Sigmoid colon (tissue), 7 donors: ENCODE results near the gene RETREG1. TPM values are rescaled to one million over a fixed set of nuclear protein-coding genes. Genes with fewer than 3 reads are reported as not detected.
A peak's percentile ranks its signal among the peaks of the same experiment; 100 is the strongest.
"Not testable (repeated sequence)": the region's sequence is repeated elsewhere in the genome, so short reads cannot be mapped to it uniquely, and the experiment has no call there.

Experiments
- DNase-seq: peaks from one replicate; pipeline ENCODE4 v3.0.0-alpha.2; 2019
- H3K27ac ChIP-seq, 4 donors: fragments of 200-600 bp; sonication (generic); one replicate each; pipeline ENCODE4 v1.5.1; 2016 to 2019; ENCODE audit warnings: mild to moderate bottlenecking in 1 of 4
- H3K27me3 ChIP-seq, 3 donors: fragments of 200-600 bp; sonication (generic); one replicate each; pipeline ENCODE4 v1.5.1; 2019; ENCODE audit warnings: mild to moderate bottlenecking in 1 of 3
- H3K36me3 ChIP-seq, 4 donors: fragments of 200-600 bp; sonication (generic); one replicate each; pipeline ENCODE4 v1.5.1; 2016 to 2019
- H3K4me1 ChIP-seq, 4 donors: fragments of 200-600 bp; sonication (generic); one replicate each; pipeline ENCODE4 v1.5.1; 2017 to 2019
- H3K4me3 ChIP-seq, 4 donors: fragments of 200-600 bp; sonication (generic); one replicate each; pipeline ENCODE4 v1.5.1; 2017 to 2019; ENCODE audit warnings: mild to moderate bottlenecking in 2 of 4, moderate library complexity in 1 of 4
- H3K9me3 ChIP-seq, 4 donors: fragments of 200-600 bp in 3 of 4; sonication (generic) in 3 of 4; one replicate each; pipeline versions ENCODE4 v1.5.1 to v1.6.1; 2013 to 2019
- CTCF ChIP-seq, 4 experiments: fragments of 450-650 bp in 3 of 4; fragments of 200-600 bp in 1 of 4; IDR thresholded peaks; one replicate each; pipeline ENCODE4 v1.5.1; 2016 to 2019; ENCODE audit warnings: antibody characterized with exemption in 4 of 4, mild to moderate bottlenecking in 3 of 4, moderate library complexity in 2 of 4
- EP300 ChIP-seq, 4 donors: sonication (generic); formaldehyde crosslinking; IDR thresholded peaks; one replicate each; pipeline ENCODE4 v1.6.1; 2017; ENCODE audit warnings: antibody characterized with exemption in 4 of 4
- POLR2A ChIP-seq, 2 donors: fragments of 450-650 bp; IDR thresholded peaks; one replicate each; pipeline ENCODE4 v1.6.1; 2016; ENCODE audit warnings: antibody characterized with exemption in 2 of 2, mild to moderate bottlenecking in 2 of 2, moderate library complexity in 2 of 2
- POLR2AphosphoS5 ChIP-seq, 4 donors: sonication (generic); formaldehyde crosslinking; IDR thresholded peaks; one replicate each; pipeline ENCODE4 v1.6.1; 2017; ENCODE audit warnings: antibody characterized with exemption in 4 of 4
- WGBS, 2 donors: extraction: QIAGEN DNeasy Blood & Tissue Kit; methylation state at CpG; one replicate each; pipeline ENCODE4 v1.1.7; 2013; 5-methylcytosine and 5-hydroxymethylcytosine counted together
- intact Hi-C: fragments of 100-400 bp; cut with DNase I; formaldehyde crosslinking; loops from one replicate; pipeline ENCODE4 v1.15.1; 2023
- polyA plus RNA-seq, 3 donors: library from polyadenylated mRNA; stranded (reverse); fragments of 200-250 nt; gene quantifications; one replicate each; pipeline ENCODE4 v1.2.3, GENCODE V29; 2013
- total RNA-seq, 4 donors: library from RNA; depleted of rRNA; stranded (reverse); fragments of >200 nt; gene quantifications; one replicate each; pipeline ENCODE4 v1.1.0, GENCODE V29; 2016
- donor health status: healthy with polysubstance abuse.
- donor health status: Bipolar disorder and iron deficiency.
- donor health status: healthy.

Gene RETREG1
- total and polyA plus RNA-seq, 7 donors: 10.8 to 21.2 (median 14.6) TPM

DNA sequence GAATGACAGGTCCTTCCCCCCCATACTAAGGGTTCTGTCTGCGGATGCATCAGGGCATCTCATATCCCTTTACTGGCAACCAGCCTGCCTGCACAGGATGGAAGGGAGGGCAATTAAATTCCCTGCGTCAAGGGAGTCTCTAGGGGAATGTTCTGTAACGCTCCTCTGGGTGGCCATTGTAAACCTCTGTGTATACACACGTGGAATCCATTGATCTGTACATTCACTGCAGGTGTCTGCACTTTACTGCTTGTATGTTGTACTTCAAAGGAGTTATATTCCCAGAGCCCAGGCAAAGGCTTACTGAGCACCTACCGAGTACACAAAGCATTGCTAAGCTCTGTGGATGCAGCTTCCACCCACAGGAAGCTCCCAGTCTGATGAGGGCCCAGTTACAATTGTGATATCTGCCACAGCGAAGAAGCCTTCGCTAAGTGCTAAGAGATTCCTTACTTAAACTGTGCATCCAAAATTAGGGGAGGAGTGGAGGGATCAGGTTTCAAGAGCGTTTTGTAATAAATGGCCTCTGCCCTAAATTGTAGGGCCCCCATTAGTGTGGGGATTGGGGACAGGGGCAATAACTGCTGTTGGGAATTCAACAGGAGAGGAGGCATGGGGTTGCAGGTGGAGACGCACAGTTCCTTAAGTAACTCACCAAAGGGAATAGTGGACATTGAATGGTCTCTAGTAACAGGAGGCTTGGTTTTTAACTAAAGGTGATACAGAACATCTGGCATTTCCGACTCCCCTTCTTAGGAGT, 1.5 kb upstream of the RETREG1 start:
- Histone ChIP-seq H3K4me1 (peaks cover 0 to 15% (median 7%) of the 10 kb centered on the region in 4 donors), H3K9me3 (no peaks in the 10 kb centered on the region), H3K27me3 (no peaks in the 10 kb centered on the region), H3K4me3 (no peak overlapping the region), H3K36me3 (no peaks in the 10 kb centered on the region), H3K27ac (peak overlapping the region in 1 of 4 donors; percentile 69)
- DNase-seq: no peak
- intact Hi-C loops: loop anchor here (5.0 kb wide), 1 partner anchor 41 kb away; no protein-coding TSS in a partner anchor
- no peak for TF ChIP-seq POLR2A (IDR thresholded peaks at IDR 0.05)
- no peak for TF ChIP-seq POLR2AphosphoS5 (IDR thresholded peaks at IDR 0.05)
- no peak for TF ChIP-seq EP300 (IDR thresholded peaks at IDR 0.05)
- no peak for TF ChIP-seq CTCF (IDR thresholded peaks at IDR 0.05)
- 57 to 68% methylated on average over 10 of the region's 10 CpGs for WGBS, 2 donors

GRCh38 chr5:16617274-16617968, 624 bp upstream of the RETREG1 start:
- H3K27ac ChIP-seq: peak overlapping the region; percentile 64 to 76 (median 72)
- H3K27me3 ChIP-seq: no peaks in the 10 kb centered on the region
- no peak for DNase-seq
- intact Hi-C loops: loop anchor here (5.0 kb wide), 1 partner anchor 40 kb away; no protein-coding TSS in a partner anchor
- no peaks in the 10 kb centered on the region for H3K9me3 ChIP-seq
- TF ChIP-seq POLR2AphosphoS5 (IDR thresholded peaks at IDR 0.05): no peak
- peaks cover 0 to 15% (median 7%) of the 10 kb centered on the region in 4 donors for H3K4me1 ChIP-seq
- H3K4me3 ChIP-seq: peak overlapping the region; percentile 42 to 92 (median 81)
- WGBS, 2 donors: 23 to 35% methylated on average over 27 of the region's 27 CpGs
- no peaks in the 10 kb centered on the region for H3K36me3 ChIP-seq

DNA sequence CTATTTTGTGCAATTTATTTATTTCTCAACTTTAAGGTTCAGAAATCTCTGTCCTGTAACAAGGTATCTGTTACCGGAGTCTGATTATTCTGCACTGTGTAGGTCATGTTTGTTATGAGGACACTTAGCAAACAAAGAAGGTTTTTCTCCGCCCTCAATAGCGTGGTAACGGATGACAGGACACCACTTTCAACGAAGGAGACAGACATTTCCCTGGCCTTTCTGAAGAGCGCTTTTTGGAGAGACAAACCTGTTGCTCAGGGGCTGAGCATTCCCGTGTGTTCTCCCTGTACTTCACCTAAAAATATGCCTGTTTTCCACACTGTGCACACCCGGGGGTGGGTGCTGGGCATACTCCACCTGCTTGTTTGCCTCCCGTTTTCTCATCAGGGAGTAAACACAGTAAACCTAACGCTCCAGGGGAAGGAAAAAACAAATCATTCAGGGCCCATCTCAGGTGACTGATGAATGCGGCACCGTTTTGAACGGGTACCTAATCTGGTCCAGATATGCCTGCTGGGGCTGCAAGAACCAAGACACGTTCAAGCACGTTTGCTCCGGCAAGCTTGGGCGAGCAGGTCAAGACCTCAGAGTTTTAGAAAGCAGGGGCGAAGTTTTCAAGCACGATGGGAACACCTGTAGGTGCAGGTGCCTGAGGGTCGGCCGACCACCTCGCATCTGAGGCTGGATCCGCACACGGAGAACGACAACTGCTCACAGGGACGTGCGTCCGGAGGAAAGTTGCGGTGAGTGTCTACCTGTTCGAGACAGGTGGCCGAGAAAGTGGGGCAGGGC, 859 bp downstream of the RETREG1 start:
- intact Hi-C loops: loop anchor here (5.0 kb wide), 1 partner anchor 39 kb away; no protein-coding TSS in a partner anchor
- Histone ChIP-seq H3K27ac (peak overlapping the region; percentile 64 to 76 (median 72)), H3K4me3 (peak overlapping the region; percentile 42 to 92 (median 81)), H3K27me3 (no peaks in the 10 kb centered on the region), H3K4me1 (peaks cover 0 to 15% (median 7%) of the 10 kb centered on the region in 4 donors), H3K36me3 (no peaks in the 10 kb centered on the region), H3K9me3 (no peaks in the 10 kb centered on the region)
- DNase-seq: no peak
- TF ChIP-seq POLR2A (IDR thresholded peaks at IDR 0.05) (no peak), POLR2AphosphoS5 (IDR thresholded peaks at IDR 0.05) (no peak), CTCF (IDR thresholded peaks at IDR 0.05) (no peak), EP300 (IDR thresholded peaks at IDR 0.05) (no peak)
- WGBS, 2 donors: 3 to 12% methylated on average over 31 of the region's 31 CpGs

GRCh38 chr5:16612007-16612406, 4.8 kb downstream of the RETREG1 start:
- intact Hi-C loops: no loop called here
- WGBS, 2 donors: 80 to 88% methylated on average over 2 of the region's 2 CpGs
- H3K4me3 ChIP-seq: no peak overlapping the region
- no peak for TF ChIP-seq POLR2A (IDR thresholded peaks at IDR 0.05)
- TF ChIP-seq EP300 (IDR thresholded peaks at IDR 0.05): no peak
- no peak for TF ChIP-seq POLR2AphosphoS5 (IDR thresholded peaks at IDR 0.05)
- no peak for TF ChIP-seq CTCF (IDR thresholded peaks at IDR 0.05)
- peaks cover 0 to 25% (median 5%) of the 10 kb centered on the region in 4 donors for H3K4me1 ChIP-seq
- no peaks in the 10 kb centered on the region for H3K27me3 ChIP-seq
- no peak for DNase-seq
- no peaks in the 10 kb centered on the region for H3K9me3 ChIP-seq
- H3K27ac ChIP-seq: no peak overlapping the region
- no peaks in the 10 kb centered on the region for H3K36me3 ChIP-seq

GRCh38 chr5:16610896-16611295, 5.9 kb downstream of the RETREG1 start:
- 91 to 95% methylated on average over 2 of the region's 2 CpGs for WGBS, 2 donors
- H3K27ac ChIP-seq, H3K9me3 ChIP-seq, H3K36me3 ChIP-seq, DNase-seq, H3K27me3 ChIP-seq, H3K4me3 ChIP-seq, intact Hi-C loops: not testable (repeated sequence)
- peaks cover 0 to 16% (median 1%) of the 10 kb centered on the region in 4 donors for H3K4me1 ChIP-seq
